GM19463 (cell line): ENCODE results near the gene LEFTY2.
A peak's percentile ranks its signal among the peaks of the same experiment; 100 is the strongest.
"Not testable (repeated sequence)": the region's sequence is repeated elsewhere in the genome, so short reads cannot be mapped to it uniquely, and the experiment has no call there.

ENCODE experiments used
- ATAC-seq: cut with Tn5 transposase; IDR thresholded peaks from one replicate; pipeline ENCODE4 v1.9.1; 2021; ENCODE audit warnings: mild to moderate bottlenecking, moderate library complexity; ENCODE audit not compliant: unreplicated experiment

Gene LEFTY2

GRCh38 chr1:225908013-225908640 is 32.9 kb downstream of the LEFTY2 start:
- no peak for ATAC-seq

GRCh38 chr1:225907341-225907740 is 33.7 kb downstream of the LEFTY2 start:
- ATAC-seq, result no peak

- no peak for ATAC-seq
These were observed 34.6 kb downstream of the LEFTY2 start for GRCh38 chr1:225906467-225906866.

- ATAC-seq, result no peak
These were observed 37.4 kb downstream of the LEFTY2 start for GRCh38 chr1:225903623-225904022.

- ATAC-seq, result no peak
These were observed 41.7 kb downstream of the LEFTY2 start for GRCh38 chr1:225899044-225899925.

- ATAC-seq, result no peak
These were observed 43.2 kb downstream of the LEFTY2 start for GRCh38 chr1:225897595-225898514.

GRCh38 chr1:225896937-225897549 is 44.0 kb downstream of the LEFTY2 start:
- ATAC-seq, result peak; percentile 100

GRCh38 chr1:225896494-225896893 is 44.5 kb downstream of the LEFTY2 start:
- no peak for ATAC-seq

GRCh38 chr1:225892307-225892706 is 48.7 kb downstream of the LEFTY2 start:
- no peak for ATAC-seq

- no peak for ATAC-seq
These were observed 49.6 kb downstream of the LEFTY2 start for GRCh38 chr1:225891229-225891972.

GRCh38 chr1:225890346-225891228 is 50.4 kb downstream of the LEFTY2 start:
- no peak for ATAC-seq

- no peak for ATAC-seq
These were observed 51.3 kb downstream of the LEFTY2 start for GRCh38 chr1:225889743-225890142.

- ATAC-seq, result no peak
These were observed 52.0 kb downstream of the LEFTY2 start, which contains the start of gene LEFTY1 for GRCh38 chr1:225888898-225889601. Gene LEFTY1, minus strand, starts transcription at chr1:225889146. Its CDS starts 80 bp downstream, at chr1:225889066.

- ATAC-seq, result no peak
These were observed 52.6 kb downstream of the LEFTY2 start for GRCh38 chr1:225888289-225888897.

- ATAC-seq, result not testable (repeated sequence)
These were observed 53.3 kb downstream of the LEFTY2 start for GRCh38 chr1:225887554-225888288.

- ATAC-seq, result no peak
These were observed 54.0 kb downstream of the LEFTY2 start for GRCh38 chr1:225887030-225887314.
